Measurements from ENCODE around the gene FAM20C.

Gene FAM20C

DNA sequence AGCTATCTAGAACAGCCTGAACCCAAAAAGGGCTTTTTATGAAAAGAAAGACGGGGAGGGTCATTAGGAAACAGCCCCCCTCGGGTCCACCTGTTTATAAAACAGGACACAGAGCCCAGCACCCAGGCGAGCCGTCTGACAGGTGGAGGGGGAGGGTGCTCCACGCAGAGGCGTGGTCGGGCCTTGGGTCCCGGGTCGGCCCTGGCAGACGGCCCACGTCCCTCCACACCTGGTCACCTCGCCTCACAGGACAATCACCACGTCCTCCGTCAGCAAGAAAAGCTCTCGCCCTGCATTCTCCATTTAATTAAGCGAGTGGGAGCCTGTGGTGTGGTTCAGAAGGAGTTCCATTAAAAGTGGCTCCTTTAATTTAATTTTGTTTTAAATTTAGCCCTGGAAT lies 55.3 kb downstream of the FAM20C start:
- no peak for DNase-seq

DNA sequence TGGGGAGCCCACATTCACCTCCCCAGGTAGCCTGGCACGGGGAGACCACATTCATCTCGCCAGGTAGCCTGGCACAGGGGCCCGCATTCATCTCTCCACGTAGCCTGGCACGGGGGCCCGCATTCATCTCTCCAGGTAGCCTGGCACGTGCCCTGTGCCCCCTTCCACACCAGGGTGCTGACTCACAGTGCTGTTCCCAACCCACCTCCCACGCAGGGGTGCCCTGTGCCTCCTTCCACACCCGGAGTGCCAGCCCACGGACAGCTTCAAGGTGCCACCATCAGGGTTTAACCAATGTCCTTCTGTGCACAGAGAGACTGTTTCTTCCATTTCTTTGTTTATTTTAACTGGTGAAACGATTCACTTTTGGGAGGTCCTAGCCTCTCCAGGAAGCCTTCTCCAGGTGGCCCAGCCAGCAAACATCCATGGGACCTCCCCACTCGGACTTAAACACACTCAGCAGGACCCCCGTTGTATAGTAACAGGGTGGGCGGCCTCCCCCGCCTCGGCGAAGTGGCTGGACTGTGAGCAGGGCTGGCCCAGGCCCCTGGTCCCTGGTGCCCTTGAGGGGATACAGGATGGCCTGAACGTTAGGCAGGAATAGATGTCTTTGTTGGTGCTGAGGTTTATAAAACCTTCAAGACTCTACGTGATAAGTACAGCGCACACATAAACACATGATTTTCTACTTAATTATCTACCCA lies 56.5 kb downstream of the FAM20C start:
- no peak for DNase-seq

DNA sequence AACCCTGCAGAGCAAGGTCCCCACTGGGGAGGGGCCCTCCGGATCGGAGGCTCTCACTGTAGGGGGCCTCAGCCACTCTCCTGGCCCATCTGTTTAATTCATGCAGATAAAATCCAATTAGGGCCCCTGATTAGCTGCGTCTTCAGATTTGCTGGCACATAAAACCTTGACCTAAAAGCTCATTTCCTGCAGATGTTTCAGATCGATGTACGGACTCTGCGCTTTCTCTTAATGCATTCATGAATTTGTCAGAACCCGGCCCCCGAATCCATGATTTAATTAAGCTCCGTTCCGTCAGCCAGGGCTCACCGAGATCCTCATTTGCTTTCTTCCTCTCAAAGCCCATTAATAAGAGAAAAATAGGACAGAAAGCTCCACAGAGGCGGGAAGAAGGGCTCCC lies 57.6 kb downstream of the FAM20C start:
- no peak for DNase-seq

DNA sequence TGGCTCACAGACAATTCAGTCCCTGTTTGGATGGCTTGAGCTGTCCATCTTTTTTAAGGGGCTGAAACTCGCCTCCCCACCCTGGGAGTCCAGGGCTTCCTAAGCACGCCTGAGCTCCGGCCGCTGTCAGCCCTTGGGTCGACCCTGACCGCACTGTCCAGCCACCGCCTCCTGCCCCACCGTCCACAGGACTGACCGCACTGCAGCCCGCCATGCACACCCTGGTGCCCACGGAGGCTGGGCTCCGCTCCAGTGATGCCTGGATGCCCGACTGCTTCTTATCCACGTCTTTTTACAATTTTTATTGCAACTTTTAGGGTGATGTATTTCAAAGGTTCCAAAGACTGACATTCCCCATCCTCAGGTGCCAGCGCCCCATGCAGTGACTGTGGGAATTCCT lies 58.2 kb downstream of the FAM20C start:
- no peak for DNase-seq

DNA sequence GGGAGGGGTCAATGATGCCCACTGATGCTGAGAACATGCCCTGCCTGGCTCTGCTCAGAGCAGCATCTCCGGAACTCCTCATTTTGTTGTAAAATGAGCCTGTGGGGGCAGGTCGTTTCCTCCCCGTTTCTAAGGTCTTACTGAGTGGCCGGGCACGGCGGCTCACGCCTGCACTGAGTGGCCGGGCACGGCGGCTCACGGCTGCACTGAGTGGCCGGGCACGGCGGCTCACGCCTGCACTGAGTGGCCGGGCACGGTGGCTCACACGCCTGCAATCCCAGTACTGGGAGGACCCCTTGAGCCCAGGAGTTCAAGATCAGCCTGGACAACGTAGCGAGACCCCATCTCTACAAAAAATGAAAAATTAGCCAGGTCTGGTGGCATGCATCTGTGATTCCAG lies 58.6 kb downstream of the FAM20C start:
- DNase-seq: no peak

DNA sequence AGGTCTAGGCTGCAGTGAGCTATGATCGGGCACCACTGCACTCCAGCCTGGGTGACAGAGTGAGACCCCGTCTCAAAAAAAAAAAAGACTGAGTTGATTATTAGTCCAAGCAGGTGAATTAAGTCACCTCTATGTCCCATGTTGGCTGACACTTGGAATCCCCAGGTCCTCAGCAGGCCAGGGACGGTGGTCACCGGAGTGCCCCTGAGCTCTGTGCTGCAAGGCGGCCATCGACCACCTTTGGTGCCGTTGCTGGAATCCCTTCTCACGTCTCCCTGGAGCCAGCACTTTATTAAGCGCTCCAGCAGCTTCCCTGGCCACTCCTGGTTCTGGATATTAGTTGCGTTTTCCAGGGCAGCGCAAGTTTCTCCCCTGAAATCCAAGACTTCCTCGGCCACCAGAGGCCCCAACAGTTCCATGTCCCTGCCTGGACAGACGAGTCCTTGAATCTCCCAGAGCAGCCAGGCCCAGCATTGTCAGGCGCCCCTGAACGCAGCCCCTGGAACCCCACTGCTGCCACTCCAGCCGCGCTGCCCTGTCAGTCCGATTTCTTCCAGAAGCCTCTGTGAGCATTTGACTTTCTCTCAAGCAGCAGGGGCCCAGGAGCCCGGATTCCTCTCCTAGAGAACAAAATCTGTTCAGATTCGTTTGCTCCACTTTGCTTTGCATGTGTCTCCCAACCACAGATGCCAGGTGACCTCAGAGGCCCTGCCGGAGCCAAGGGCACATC lies 59.2 kb downstream of the FAM20C start:
- no peak for DNase-seq

DNA sequence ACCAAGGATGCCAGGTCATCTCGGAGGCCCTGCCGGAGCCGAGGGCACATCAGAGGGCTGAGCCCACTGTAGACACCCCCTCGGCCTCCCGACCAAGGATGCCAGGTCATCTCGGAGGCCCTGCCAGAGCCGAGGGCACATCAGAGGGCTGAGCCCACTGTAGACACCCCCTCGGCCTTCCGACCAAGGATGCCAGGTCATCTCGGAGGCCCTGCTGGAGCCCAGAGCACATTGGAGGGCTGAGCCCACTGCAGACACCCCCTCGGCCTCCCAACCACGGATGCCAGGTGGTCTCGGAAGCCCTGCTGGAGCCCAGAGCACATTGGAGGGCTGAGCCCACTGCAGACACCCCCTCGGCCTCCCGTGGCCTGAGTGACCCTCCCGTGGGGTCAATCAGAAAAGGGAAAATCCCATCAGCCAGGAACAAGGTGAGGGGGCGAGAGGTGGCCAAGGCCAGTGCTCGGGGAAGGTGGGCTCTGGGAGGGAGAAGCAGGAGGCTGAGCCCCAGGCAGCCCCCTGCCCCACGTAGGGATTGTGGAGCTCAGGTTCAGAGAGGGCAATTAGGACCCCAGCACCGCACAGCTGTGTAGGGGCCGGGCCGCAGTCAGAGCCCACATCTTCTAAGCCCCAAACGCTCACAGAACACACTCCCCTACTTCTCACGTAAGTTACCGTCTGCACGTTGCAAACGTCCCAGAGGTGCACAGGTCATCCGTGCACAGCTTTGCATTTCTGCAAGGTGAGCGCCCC lies 60.0 kb downstream of the FAM20C start:
- DNase-seq: no peak

DNA sequence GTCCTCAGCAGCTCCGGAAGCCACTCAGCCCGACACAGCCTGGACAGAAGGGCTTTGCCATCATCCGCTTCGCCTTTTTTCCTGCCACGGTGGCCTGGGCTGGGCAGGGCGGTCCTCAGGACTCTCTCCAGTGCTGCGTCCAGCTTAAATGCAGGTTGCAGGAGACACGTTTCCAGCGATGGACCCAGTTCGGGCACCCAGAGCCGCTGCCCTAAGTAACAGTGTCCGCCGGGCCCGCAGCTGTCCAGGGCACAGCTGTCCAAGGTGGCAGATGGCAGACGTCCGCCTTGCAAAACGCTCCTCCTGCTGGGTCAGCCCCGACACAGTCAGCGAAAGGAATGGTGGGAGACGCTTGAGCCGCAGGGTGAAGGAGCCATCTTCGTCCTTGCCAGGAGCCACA lies 60.6 kb downstream of the FAM20C start:
- DNase-seq: no peak

DNA sequence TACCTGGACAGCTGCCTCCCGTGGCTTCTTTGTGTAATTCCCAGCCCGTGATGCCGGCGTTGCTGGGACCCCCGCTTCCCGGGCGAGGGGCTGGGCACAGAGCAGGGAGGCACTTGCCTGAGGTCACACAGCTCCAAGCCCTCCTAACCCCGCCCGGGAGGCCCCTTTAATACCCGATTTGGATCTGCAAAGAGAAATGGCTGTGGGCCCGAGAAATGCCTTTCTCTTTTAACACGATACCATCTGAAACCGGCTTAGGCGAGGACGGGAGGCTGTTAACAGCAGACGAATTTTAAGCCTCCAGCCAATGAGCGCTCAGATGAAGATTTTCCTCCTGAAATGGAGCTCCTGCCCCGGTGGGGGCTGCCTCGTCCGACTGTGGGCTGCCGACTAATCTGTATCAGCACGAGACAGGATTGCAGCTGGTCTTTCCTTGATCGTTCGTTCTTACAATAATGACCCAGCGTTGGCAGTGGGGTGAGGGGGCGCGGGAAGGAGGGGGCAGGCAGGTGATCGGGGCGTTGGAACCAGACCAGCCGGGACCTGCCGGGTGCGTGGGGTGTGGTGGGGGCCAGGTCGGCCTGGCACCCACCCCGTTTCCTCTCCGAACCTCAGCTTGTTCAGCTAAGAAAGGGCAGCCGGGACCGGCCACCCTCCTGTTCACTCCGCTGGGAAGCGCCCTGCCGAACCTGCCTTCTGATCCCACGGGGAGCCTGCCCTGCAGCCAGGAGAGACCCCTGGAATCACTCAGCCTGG lies 61.4 kb downstream of the FAM20C start:
- DNase-seq: no peak

DNA sequence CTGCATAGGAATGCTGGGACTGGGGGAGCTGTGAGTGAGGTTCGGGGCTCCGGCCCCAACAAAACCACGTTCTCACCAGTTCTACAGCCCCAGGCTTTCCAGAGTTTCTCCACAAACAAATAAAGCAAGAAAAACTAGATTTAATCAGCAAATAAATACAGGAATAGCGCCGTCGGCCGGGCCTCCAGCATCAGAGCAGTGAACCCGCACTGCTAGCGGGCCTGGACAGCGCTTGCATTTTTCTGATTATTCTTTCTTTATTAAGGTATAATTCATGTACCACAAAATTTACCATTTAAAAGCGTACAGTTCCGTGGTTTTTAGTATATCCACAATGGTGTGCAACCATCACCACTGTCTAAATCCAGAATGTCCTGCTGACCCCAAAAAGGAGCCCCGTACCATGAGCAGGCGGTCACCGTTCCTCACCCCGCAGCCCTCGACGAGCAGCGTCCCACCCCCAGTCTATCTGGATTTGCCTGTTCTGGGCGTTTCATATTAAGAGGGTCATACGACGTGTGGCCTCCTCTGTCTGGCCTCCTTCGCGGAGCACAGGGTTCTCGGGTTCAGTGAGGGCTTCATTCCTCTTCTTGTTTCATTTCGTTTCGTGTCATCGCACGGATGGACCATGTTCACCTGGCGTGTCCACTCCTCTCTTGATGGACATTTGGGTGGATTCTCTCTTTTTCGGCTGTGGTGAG lies 62.1 kb downstream of the FAM20C start:
- no peak for DNase-seq

DNA sequence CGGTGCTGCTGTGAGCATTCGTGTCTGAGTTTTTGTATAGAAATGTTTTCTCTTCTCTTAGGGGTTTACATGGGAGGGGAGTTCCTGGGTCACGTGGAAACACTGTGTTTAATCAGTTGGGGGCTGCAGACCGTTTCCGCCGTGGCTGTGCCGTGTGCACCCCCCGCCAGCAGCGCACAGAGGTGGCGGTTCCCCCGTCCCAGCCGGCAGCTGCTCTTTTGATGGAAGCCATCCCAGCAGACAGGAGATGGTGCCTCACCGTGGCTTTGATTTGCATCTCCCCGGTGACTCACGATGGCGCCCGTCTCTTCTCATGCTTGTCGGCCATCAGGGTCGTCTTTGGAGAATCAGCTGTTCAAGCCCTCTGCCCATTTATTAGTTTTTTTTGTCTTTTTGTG lies 62.7 kb downstream of the FAM20C start:
- DNase-seq: no peak

DNA sequence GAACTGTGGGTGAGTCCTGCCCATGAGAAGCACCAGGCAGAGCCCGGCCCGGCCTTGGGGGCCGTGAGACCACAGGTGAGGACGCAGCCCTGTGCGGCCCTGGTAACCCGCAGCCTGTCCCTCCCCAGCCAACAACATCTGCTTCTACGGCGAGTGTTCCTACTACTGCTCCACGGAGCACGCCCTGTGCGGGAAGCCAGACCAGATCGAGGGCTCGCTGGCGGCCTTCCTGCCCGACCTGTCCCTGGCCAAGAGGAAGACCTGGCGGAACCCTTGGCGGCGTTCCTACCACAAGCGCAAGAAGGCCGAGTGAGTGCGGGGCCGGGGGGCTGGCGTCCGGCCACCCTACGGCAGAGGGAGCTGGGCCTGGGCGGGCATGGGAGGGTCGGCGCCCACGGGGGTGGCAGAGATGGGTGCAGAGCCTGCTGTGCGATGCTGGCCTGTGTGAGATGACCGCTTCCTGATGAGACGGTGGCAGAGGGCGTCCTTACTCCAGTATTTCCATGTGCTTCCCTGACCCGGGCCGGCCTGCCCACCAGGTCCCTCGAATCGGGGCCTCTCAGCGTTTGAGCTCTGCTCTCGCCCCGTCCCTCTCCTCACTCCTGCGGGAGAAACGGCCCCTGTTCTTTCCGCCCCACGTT lies 63.5 kb downstream of the FAM20C start:
- no peak for DNase-seq

DNA sequence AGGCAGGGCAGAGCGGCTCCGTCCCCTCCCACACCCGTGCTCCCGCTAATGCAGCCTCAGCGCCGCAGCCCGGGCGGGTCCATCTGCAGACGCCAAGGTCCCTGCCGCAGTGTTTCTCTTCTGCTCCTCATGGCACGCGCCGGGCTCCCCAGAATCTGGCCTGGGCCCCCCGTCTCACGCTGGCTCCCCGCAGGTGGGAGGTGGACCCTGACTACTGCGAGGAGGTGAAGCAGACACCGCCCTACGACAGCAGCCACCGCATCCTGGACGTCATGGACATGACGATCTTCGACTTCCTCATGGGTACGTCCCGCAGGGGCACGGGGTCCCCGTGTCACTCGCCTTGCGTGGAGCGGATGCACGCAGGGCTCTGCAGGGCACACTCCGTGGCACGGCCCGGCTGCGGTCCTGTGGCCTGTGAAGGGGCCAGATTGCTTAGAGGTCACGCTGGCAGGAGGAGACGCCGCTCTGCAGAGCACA lies 64.1 kb downstream of the FAM20C start:
- DNase-seq: no peak

DNA sequence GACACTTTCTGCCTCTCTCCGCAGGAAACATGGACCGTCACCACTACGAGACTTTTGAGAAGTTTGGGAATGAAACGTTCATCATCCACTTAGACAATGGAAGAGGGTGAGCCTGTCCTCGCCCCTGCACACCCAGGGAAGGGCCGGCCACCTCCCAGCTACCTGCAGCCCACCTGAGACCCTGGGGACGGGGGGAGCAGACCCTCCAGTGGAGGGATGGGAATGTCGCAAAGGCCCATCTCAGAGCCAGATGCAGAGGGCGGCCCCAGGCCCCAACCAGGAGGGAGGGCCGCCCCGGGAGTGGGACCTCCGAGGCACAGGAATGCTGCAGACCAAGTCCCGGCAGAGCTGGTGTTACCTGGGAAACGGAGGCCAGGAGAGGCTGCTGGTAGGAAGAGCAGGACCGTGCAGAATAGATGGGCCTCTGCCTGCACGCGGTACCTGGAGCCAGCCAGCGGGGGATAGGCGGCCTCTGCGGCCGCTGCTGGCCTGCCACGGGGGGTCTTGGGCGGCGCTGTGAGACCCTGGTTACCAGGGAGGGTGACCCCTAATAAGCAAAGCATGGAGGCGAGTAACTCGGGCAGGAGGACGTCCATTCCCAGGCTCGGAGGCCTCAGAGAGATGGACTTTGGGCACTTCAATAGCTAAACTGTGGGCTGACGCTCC lies 64.7 kb downstream of the FAM20C start:
- no peak for DNase-seq

DNA sequence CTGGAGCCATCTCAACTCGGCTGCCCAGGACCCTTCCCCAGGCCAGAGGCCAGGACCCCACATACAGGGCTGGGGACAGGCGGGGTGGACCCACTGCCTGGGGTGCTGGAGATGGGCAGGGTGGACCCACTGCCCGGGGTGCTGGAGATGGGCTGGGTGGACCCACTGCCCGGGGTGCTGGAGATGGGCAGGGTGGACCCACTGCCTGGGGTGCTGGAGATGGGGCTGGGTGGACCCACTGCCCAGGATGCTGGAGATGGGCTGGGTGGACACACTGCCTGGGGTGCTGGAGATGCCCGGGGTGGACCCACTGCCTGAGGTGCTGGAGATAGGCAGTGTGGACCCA lies 65.2 kb downstream of the FAM20C start:
- no peak for DNase-seq

DNA sequence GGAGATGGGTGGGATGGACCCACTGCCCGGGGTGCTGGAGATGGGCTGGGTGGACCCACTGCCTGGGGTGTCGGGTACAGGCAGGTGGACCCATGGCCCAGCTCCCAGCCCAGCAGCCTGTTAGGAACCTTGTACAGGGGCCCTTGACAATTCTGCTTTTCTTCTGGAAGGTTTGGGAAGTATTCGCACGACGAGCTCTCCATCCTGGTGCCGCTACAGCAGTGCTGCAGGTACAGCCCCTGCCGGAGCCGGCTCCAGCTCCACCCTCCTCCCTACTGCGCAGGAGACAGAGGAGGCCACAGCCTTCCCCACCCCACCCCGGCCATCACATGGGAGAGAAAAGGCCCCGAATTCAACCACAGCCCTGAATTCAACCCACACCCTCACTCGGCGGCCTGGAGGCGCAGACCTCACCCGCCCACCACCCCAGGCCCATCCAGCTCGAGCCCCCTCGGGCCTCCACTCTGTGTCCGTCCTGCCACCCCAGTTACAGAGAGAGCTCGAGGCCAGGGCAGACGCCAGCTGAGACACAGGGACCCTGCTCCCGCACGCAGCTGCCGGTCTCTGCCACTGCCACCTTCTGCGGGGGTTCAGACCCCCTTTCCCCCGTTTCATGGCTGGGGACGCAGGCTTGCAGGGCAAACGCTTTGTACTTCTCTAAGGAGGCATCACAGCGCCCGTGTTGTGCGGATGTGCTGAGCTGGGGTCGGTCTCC lies 66.3 kb downstream of the FAM20C start:
- no peak for DNase-seq

DNA sequence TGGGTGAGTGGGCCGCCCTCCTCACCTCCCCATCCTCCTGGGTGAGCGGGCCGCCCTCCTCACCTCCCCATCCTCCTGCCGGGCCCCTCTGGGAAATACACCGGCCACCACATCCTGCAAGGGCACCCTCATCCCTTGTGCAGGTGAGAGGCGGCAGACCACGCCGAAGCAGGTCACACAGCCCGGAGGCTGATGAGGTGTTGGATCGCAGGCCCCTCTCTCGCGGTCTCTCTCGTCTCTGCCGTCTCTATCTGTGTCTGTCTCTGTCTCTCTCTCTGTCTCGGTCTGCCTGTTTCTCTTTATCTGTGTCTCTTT lies 66.8 kb downstream of the FAM20C start:
- no peak for DNase-seq

DNA sequence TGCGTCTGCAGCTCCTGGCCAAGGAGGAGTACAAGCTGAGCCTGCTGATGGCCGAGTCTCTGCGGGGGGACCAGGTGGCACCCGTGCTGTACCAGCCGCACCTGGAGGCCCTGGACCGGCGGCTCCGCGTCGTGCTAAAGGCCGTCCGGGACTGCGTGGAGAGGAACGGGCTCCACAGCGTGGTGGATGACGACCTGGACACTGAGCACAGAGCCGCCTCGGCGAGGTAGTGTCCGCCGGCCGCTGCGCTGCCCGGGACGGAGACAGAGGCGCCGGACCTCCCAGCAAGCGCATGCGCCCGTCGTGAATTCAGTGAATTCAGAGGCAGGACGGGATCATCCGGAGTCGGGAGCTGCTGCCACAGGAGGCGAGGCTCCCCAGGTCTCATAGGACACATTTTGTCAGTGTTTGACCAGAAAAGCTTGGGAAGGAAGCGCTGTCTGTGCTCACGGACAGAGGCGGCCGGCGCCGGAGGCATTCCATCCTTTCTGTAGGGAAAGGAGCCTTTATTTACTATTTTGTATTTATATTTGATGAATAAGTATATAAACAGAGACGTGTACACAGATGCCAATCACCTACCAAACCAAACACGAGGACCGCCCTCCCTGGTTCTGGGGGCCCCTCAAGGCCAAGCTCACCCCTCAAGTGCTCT lies 67.5 kb downstream of the FAM20C start:
- no peak for DNase-seq

DNA sequence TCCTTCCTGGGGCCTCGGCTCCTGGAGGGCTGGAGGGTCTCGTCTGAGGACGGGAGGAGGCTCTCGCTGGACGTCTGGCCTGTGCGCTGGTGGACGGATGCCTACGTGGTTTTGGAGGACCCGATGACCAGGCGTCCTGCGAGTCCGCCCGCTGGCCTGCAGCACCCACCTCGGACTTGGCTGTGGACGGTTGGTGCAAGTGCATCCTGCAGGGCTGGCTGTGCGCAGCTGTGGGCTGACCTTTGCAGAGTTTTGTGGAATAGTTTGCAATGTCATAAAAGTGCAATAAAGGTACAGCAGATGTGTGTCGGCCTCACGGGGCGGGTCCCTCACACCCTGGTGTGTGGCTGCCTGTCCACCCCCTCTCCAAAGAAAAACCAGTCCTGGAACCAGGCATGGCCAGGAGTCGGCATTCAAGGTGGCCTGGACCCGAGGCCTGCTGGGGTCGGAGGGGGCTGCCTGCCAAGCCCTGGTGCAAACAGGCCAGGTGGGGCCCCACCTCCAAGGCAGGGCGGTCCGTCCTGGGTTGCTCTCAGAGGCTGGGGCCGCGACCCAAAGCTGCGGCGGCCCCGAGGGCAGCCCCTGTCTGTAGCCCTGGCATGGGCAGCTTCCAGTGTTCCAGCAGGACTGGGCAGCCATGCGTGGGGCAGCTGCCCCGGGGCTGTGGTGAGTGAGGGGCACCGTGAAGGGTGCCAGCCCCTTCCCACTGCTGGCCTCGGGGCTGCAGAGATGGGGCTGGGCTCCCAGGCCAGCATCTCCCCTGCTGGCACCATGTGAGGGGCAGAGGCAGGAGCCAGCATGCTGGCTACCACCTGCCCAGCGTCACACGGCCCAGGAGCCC lies 68.3 kb downstream of the FAM20C start:
- DNase-seq: no peak
